ENCODE measurements around the gene VILL. TPM values are rescaled to one million over a fixed set of nuclear protein-coding genes. Genes with fewer than 3 reads are reported as not detected.

Gene VILL
- polyA plus RNA-seq, 2 of the 4 experiments (the other 2 are of a cell fraction): 0.05 to 0.22 TPM

GRCh38 chr3:37964146-37964545, 26.4 kb upstream of the VILL start:
- FAIRE-seq (no peak), DNase-seq (ENCODE audit: low read depth in 1 of 2, low spot score in 1 of 2) (no peak), ATAC-seq (no peak)
- 0 out of 6 replicates have a peak overlapping the region, but pooled peaks of 1 of the 2 experiments have one; percentile 0 for H3K27ac ChIP-seq
- TF ChIP-seq GATA3 (IDR thresholded peaks at IDR 0.05; ENCODE audit: borderline replicate concordance) (no peak), NPAS2 (CRISPR knock-in tag; IDR thresholded peaks at IDR 0.05; ENCODE audit: borderline replicate concordance) (no peak), FOSL2 (IDR thresholded peaks at IDR 0.05) (no peak), FOSL2 (CRISPR knock-in tag; IDR thresholded peaks at IDR 0.05) (no peak), USF2 (IDR thresholded peaks at IDR 0.05) (no peak), PBX3 (IDR thresholded peaks at IDR 0.05) (no peak), BCL3 (IDR thresholded peaks at IDR 0.05) (no peak), HOXA7 (CRISPR knock-in tag; IDR thresholded peaks at IDR 0.05) (no peak), ESRRA (IDR thresholded peaks at IDR 0.05; ENCODE audit: borderline replicate concordance, low read length) (no peak), ZSCAN20 (CRISPR knock-in tag; IDR thresholded peaks at IDR 0.05) (no peak), ELK1 (IDR thresholded peaks at IDR 0.05; ENCODE audit: low read depth, low read length) (no peak), POLR2AphosphoS2 (conservative IDR thresholded peaks at IDR 0.05; ENCODE audit: low read length) (no peak), ZFP36 (IDR thresholded peaks at IDR 0.05; ENCODE audit: borderline replicate concordance, partially characterized antibody) (no peak), EHMT2 (IDR thresholded peaks at IDR 0.05; ENCODE audit: low read depth) (no peak), ZNF302 (CRISPR knock-in tag; IDR thresholded peaks at IDR 0.05) (no peak), CHD2 (IDR thresholded peaks at IDR 0.05; ENCODE audit: low read length, partially characterized antibody) (no peak), EP300 (IDR thresholded peaks at IDR 0.05) (no peak), SREBF2 (IDR thresholded peaks at IDR 0.05) (no peak), RFX5 (IDR thresholded peaks at IDR 0.05) (no peak), SMC3 (IDR thresholded peaks at IDR 0.05) (no peak)
- ChIA-PET CTCF (interaction anchor here (0.8 to 6.4 kb wide), 3 partner anchors 9 to 40 kb away, joined by 3 to 74 read pairs (median 23); no protein-coding TSS in a partner anchor), POLR2A (no interaction called here)
- WGBS (ENCODE audit: missing lambda C conversion rate): 92% methylated on average over 3 of the region's 3 CpGs
- peak overlapping the region; percentile 67 for H3K4me2 ChIP-seq
- H3K4me1 ChIP-seq: peaks cover 44% of the 10 kb centered on the region
- no peaks in the 10 kb centered on the region for H3K9me3 ChIP-seq
- no peak overlapping the region for H3K4me3 ChIP-seq

GRCh38 chr3:37964716-37965115, 25.9 kb upstream of the VILL start:
- Histone ChIP-seq H3K4me3 (no peak overlapping the region), H3K27ac (peak overlapping the region; percentile 8 to 50; a peak in 3 of 6 replicates), H3K4me1 (peaks cover 44% of the 10 kb centered on the region), H3K9me3 (no peaks in the 10 kb centered on the region), H3K4me2 (peak overlapping the region; percentile 67)
- ChIA-PET POLR2A (no interaction called here), CTCF (interaction anchor here (0.8 to 6.4 kb wide), 3 partner anchors 10 to 39 kb away, joined by 3 to 74 read pairs (median 23); no protein-coding TSS in a partner anchor)
- no peak for FAIRE-seq
- 6% methylated on average over 1 of the region's 1 CpG for WGBS (ENCODE audit: missing lambda C conversion rate)
- DNase-seq (ENCODE audit: low read depth in 1 of 2, low spot score in 1 of 2): peak in 1 of 2 experiments; percentile 57
- no peak for TF ChIP-seq EHF (CRISPR knock-in tag; IDR thresholded peaks at IDR 0.05)
- no peak for TF ChIP-seq RARB (CRISPR knock-in tag; IDR thresholded peaks at IDR 0.05)
- TF ChIP-seq HEYL (CRISPR knock-in tag; IDR thresholded peaks at IDR 0.05): no peak
- no peak for TF ChIP-seq ZC3H11A (IDR thresholded peaks at IDR 0.05)
- TF ChIP-seq EP300 (IDR thresholded peaks at IDR 0.05): no peak
- no peak for TF ChIP-seq FOXS1 (CRISPR knock-in tag; IDR thresholded peaks at IDR 0.05)
- TF ChIP-seq MAX (IDR thresholded peaks at IDR 0.05): no peak
- TF ChIP-seq SMC3 (IDR thresholded peaks at IDR 0.05): no peak
- no peak for TF ChIP-seq ESRRA (IDR thresholded peaks at IDR 0.05; ENCODE audit: borderline replicate concordance, low read length)
- TF ChIP-seq CHD2 (IDR thresholded peaks at IDR 0.05; ENCODE audit: low read length, partially characterized antibody): no peak
- TF ChIP-seq SREBF2 (IDR thresholded peaks at IDR 0.05): no peak
- no peak for TF ChIP-seq HOXB5 (CRISPR knock-in tag; IDR thresholded peaks at IDR 0.05)
- no peak for TF ChIP-seq CBX8 (IDR thresholded peaks at IDR 0.05)
- ATAC-seq: peak in 1 of 2 experiments; percentile 28; a peak in 1 of 6 replicates
